Thyroid gland (tissue), 4 donors: ENCODE measurements around the gene EXOC4. TPM values are rescaled to one million over a fixed set of nuclear protein-coding genes. Genes with fewer than 3 reads are reported as not detected.

Experiments used
- DNase-seq, 2 donors: peaks; one replicate each; pipeline ENCODE4 v3.0.0-alpha.2; 2019
- H3K27ac ChIP-seq, 3 donors: fragments of 200-600 bp; sonication (generic); 1 replicate in 2 of 3; 2 replicates in 1 of 3; pipeline ENCODE4 v1.5.1; 2016 to 2019; ENCODE audit warnings: mild to moderate bottlenecking in 1 of 3, moderate library complexity in 1 of 3
- H3K27me3 ChIP-seq: fragments of 200-600 bp; sonication (generic); one replicate; pipeline ENCODE4 v1.5.1; 2019
- H3K36me3 ChIP-seq, 2 donors: fragments of 200-600 bp; sonication (generic); one replicate each; pipeline ENCODE4 v1.5.1; 2016 to 2019
- H3K4me1 ChIP-seq, 2 donors: fragments of 200-600 bp; sonication (generic); one replicate each; pipeline ENCODE4 v1.5.1; 2017 to 2019
- H3K4me3 ChIP-seq, 3 donors: fragments of 200-600 bp; sonication (generic); replicated peaks in 1 of 3; 1 replicate in 2 of 3; 2 replicates in 1 of 3; pipeline ENCODE4 v1.5.1; 2016; ENCODE audit warnings: mild to moderate bottlenecking in 1 of 3
- H3K9me3 ChIP-seq: fragments of 200-600 bp; sonication (generic); one replicate; pipeline ENCODE4 v1.5.1; 2017
- CTCF ChIP-seq, 6 experiments: fragments of 200-600 bp in 3 of 6; fragments of 450-650 bp in 3 of 6; sonication (generic) in 3 of 6; IDR thresholded peaks; one replicate each; pipeline ENCODE4 v1.5.1; 2016 to 2019; ENCODE audit warnings: antibody characterized with exemption in 6 of 6, mild to moderate bottlenecking in 2 of 6, inconsistent platforms in 1 of 6, moderate library complexity in 1 of 6
- POLR2A ChIP-seq, 2 donors: fragments of 450-650 bp; IDR thresholded peaks; one replicate each; pipeline ENCODE4 v1.6.1; 2017; ENCODE audit warnings: antibody characterized with exemption in 2 of 2, mild to moderate bottlenecking in 2 of 2, moderate library complexity in 1 of 2
- WGBS, 2 donors: methylation state at CpG; one replicate each; pipeline ENCODE4 v1.1.5; 2017; 5-methylcytosine and 5-hydroxymethylcytosine counted together
- intact Hi-C: fragments of 100-400 bp; cut with DNase I; formaldehyde crosslinking; loops from one replicate; pipeline ENCODE4 v1.15.1; 2023
- total RNA-seq, 4 donors: library from RNA; depleted of rRNA; stranded (reverse); fragments of >200 nt; gene quantifications; one replicate each; pipeline ENCODE4 v1.2.3, GENCODE V29; 2016

Gene EXOC4
- total RNA-seq, 4 donors from 2014 or later = 74.0 to 116 (median 107) TPM

- intact Hi-C loops = no loop called here
- TF ChIP-seq POLR2A (IDR thresholded peaks at IDR 0.05) (no peak), CTCF (IDR thresholded peaks at IDR 0.05) (no peak)
- no peak for DNase-seq
- H3K4me1 ChIP-seq = no peaks in the 10 kb centered on the region
- H3K27ac ChIP-seq = no peak overlapping the region
- no peaks in the 10 kb centered on the region for H3K36me3 ChIP-seq
- WGBS, 2 donors = 89 to 91% methylated on average over 6 of the region's 6 CpGs
- H3K4me3 ChIP-seq = no peak overlapping the region
- no peaks in the 10 kb centered on the region for H3K9me3 ChIP-seq
- H3K27me3 ChIP-seq = no peaks in the 10 kb centered on the region
Observed at GRCh38 chr7:133812877-133813276, 560.0 kb downstream of the EXOC4 start.

DNA sequence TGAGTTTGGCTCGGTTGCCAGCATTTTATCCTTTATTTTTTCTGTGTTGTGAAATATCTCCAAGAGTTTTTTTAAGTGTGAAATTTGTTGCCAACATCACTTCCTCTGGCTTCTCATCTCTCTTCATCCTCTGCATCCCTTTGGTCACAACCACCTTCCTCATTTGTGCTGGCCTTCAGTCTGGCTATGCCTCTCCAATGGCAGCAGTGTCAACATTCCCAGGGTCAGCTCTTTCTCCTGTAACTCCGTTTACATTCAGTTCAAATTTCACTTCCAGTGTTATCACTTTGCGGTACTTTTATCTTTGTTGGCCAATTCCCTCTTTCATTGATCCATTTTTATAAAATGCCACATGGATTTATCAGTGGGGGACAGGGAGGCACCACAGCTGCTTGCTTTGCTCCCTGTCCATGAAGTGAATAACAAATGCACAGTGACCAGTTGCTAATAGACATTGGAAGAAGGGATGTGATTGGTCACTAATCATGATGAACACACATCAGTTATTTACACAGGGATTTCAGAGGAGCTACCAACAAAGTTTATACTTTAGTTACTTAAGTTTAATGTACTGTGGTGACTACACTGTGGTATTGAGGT is 562.8 kb downstream of the EXOC4 start:
- no peak for DNase-seq
- H3K27ac ChIP-seq = no peak overlapping the region
- peaks cover 0 to 7% of the 10 kb centered on the region in 2 donors for H3K36me3 ChIP-seq
- H3K4me1 ChIP-seq = no peaks in the 10 kb centered on the region
- H3K27me3 ChIP-seq = no peaks in the 10 kb centered on the region
- intact Hi-C loops = no loop called here
- WGBS, 2 donors = 79 to 83% methylated on average over 3 of the region's 3 CpGs
- TF ChIP-seq CTCF (IDR thresholded peaks at IDR 0.05) (no peak), POLR2A (IDR thresholded peaks at IDR 0.05) (no peak)
- no peak overlapping the region for H3K4me3 ChIP-seq
- no peaks in the 10 kb centered on the region for H3K9me3 ChIP-seq

- H3K27me3 ChIP-seq = no peaks in the 10 kb centered on the region
- no peaks in the 10 kb centered on the region for H3K4me1 ChIP-seq
- H3K27ac ChIP-seq = no peak overlapping the region
- TF ChIP-seq CTCF (IDR thresholded peaks at IDR 0.05) (no peak), POLR2A (IDR thresholded peaks at IDR 0.05) (no peak)
- no peaks in the 10 kb centered on the region for H3K9me3 ChIP-seq
- H3K4me3 ChIP-seq = no peak overlapping the region
- intact Hi-C loops = no loop called here
- DNase-seq = no peak
- WGBS, 2 donors = 98 to 99% methylated on average over 3 of the region's 3 CpGs
- H3K36me3 ChIP-seq = peaks cover 0 to 7% of the 10 kb centered on the region in 2 donors
Observed at GRCh38 chr7:133819695-133820094, 566.8 kb downstream of the EXOC4 start.

DNA sequence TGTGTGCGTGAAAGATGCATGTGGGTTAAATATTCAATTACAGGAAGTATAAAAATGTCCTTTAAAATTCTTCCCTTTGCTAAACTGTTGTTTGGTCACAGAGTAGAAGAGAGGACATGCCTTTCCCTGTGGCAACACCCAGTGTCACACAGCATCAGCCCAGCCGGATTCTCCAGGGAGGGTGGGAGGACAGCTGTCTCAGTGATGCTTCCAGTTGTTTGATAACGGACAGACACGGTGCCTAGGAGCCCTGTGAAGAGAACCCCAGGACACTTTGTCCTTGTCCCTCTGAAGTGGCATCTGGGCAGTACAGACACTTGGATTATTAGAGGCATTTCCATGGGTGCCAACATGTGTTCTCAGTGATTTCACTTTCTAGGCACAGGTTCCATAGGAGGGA is 567.7 kb downstream of the EXOC4 start:
- 80 to 85% methylated on average over 4 of the region's 4 CpGs for WGBS, 2 donors
- Histone ChIP-seq H3K27ac (no peak overlapping the region), H3K27me3 (no peaks in the 10 kb centered on the region), H3K4me1 (no peaks in the 10 kb centered on the region), H3K9me3 (no peaks in the 10 kb centered on the region), H3K4me3 (no peak overlapping the region), H3K36me3 (peaks cover 0 to 7% of the 10 kb centered on the region in 2 donors)
- intact Hi-C loops = no loop called here
- no peak for DNase-seq
- TF ChIP-seq CTCF (IDR thresholded peaks at IDR 0.05) (no peak), POLR2A (IDR thresholded peaks at IDR 0.05) (no peak)

DNA sequence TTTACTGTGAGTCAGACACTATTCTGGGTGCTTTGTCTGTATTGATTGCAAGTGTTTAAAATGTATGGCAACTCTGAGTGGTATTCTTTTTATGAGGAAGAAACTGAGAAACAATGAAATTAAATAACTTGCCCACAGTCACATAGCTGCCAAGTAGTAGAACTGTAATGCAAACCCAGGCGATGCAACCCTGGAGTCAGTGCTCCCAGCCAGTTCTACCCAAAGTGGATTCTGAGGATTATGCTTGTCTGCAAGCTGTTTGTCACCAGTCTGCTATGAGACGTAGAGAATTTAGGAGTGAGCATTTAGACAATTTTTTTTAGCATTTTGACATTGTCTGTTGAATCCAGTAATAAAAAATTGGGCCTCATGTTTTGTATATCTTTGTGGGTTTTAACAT is 568.3 kb downstream of the EXOC4 start:
- Histone ChIP-seq H3K9me3 (no peaks in the 10 kb centered on the region), H3K4me1 (no peaks in the 10 kb centered on the region), H3K4me3 (no peak overlapping the region), H3K27ac (no peak overlapping the region), H3K27me3 (no peaks in the 10 kb centered on the region), H3K36me3 (peaks cover 0 to 7% of the 10 kb centered on the region in 2 donors)
- intact Hi-C loops = no loop called here
- WGBS, 2 donors = 93 to 95% methylated on average over 2 of the region's 2 CpGs
- DNase-seq = no peak
- TF ChIP-seq POLR2A (IDR thresholded peaks at IDR 0.05) = no peak
- TF ChIP-seq CTCF (IDR thresholded peaks at IDR 0.05) = no peak
